Mucosa of descending colon (tissue), 3 donors: ENCODE data around the gene STAMBPL1. TPM values are rescaled to one million over a fixed set of nuclear protein-coding genes. Genes with fewer than 3 reads are reported as not detected.

ENCODE experiments used
- ATAC-seq: fragments of 200-7000 bp; cut with Tn5 transposase; one replicate; pipeline ENCODE4 v1.9.1; 2020; ENCODE audit warnings: mild to moderate bottlenecking, moderate library complexity
- DNase-seq, 3 donors: peaks; one replicate each; pipeline ENCODE4 v3.0.0-alpha.2; 2020
- H3K36me3 ChIP-seq: fragments of 200-600 bp; one replicate; pipeline ENCODE4 v1.8.0; 2021; ENCODE audit warnings: low read depth, mild to moderate bottlenecking
- H3K4me1 ChIP-seq: fragments of 200-600 bp; one replicate; pipeline ENCODE4 v1.8.0; 2021; ENCODE audit warnings: low read depth, mild to moderate bottlenecking
- H3K4me3 ChIP-seq: fragments of 200-600 bp; one replicate; pipeline ENCODE4 v1.8.0; 2021; ENCODE audit warnings: mild to moderate bottlenecking
- H3K9me3 ChIP-seq: fragments of 200-600 bp; one replicate; pipeline ENCODE4 v1.8.0; 2021; ENCODE audit warnings: mild to moderate bottlenecking
- CTCF ChIP-seq: fragments of 200-600 bp; IDR thresholded peaks from one replicate; pipeline ENCODE4 v1.8.0; 2022; ENCODE audit warnings: antibody characterized with exemption, mild to moderate bottlenecking
- intact Hi-C, 2 donors: fragments of 100-400 bp; cut with DNase I in 1 of 2; cut with micrococcal nuclease in 1 of 2; formaldehyde crosslinking; loops; one replicate each; pipeline versions ENCODE4 v1.11.0 to v1.11.1; 2022; cut with DNase I, micrococcal nuclease
- total RNA-seq, 3 donors: library from RNA; stranded (reverse); fragmentation: NEBNext Ultra II Directional in 2 of 3; extraction: Animal tissue kit (Norgen Biotek cat#: 25700) in 2 of 3; gene quantifications; one replicate each; pipeline versions ENCODE4 v1.2.1 to v1.2.4, GENCODE V29; 2021 to 2023
- donor health status: DM: no; HTN: no; CAD: no; lungs with moderate emphysema.
- donor health status: DM: no; HTN: no; CAD: no.
- donor health status: DM: no; HTN: yes; CAD: no.

Gene STAMBPL1
- total RNA-seq, 3 donors from 2014 or later, result 19.2 to 44.2 (median 20.0) TPM

GRCh38 chr10:88918191-88918905 is 38.3 kb downstream of the STAMBPL1 start:
- ATAC-seq, result no peak

GRCh38 chr10:88919041-88919440 is 39.0 kb downstream of the STAMBPL1 start:
- no peak overlapping the region for H3K4me3 ChIP-seq
- no peaks in the 10 kb centered on the region for H3K36me3 ChIP-seq
- H3K9me3 ChIP-seq, result no peaks in the 10 kb centered on the region
- no peak for DNase-seq
- intact Hi-C loops, result no loop called here
- no peak for ATAC-seq
- no peak for TF ChIP-seq CTCF
- H3K4me1 ChIP-seq, result no peaks in the 10 kb centered on the region

More at GRCh38 chr10:88918191-88918905, 38.3 kb downstream of the STAMBPL1 start:
- H3K36me3 ChIP-seq, result no peaks in the 10 kb centered on the region
- H3K4me3 ChIP-seq, result no peak overlapping the region
- intact Hi-C loops, result no loop called here
- H3K4me1 ChIP-seq, result no peaks in the 10 kb centered on the region
- H3K9me3 ChIP-seq, result no peaks in the 10 kb centered on the region
- TF ChIP-seq CTCF, result no peak
- no peak for DNase-seq

- no peaks in the 10 kb centered on the region for H3K9me3 ChIP-seq
- ATAC-seq, result no peak
- no peak for TF ChIP-seq CTCF
- intact Hi-C loops, result no loop called here
- DNase-seq, result no peak
- no peaks in the 10 kb centered on the region for H3K4me1 ChIP-seq
- no peaks in the 10 kb centered on the region for H3K36me3 ChIP-seq
- H3K4me3 ChIP-seq, result no peak overlapping the region
These were observed 40.2 kb downstream of the STAMBPL1 start for GRCh38 chr10:88920198-88920597.

GRCh38 chr10:88920986-88921593 is 41.0 kb downstream of the STAMBPL1 start:
- H3K9me3 ChIP-seq, result no peaks in the 10 kb centered on the region
- ATAC-seq (no peak), DNase-seq (no peak)
- no peaks in the 10 kb centered on the region for H3K36me3 ChIP-seq
- no peak overlapping the region for H3K4me3 ChIP-seq
- intact Hi-C loops, result no loop called here
- no peaks in the 10 kb centered on the region for H3K4me1 ChIP-seq
- no peak for TF ChIP-seq CTCF

- ATAC-seq (no peak), DNase-seq (no peak)
- H3K36me3 ChIP-seq, result no peaks in the 10 kb centered on the region
- H3K4me1 ChIP-seq, result no peaks in the 10 kb centered on the region
- intact Hi-C loops, result no loop called here
- no peak overlapping the region for H3K4me3 ChIP-seq
- no peak for TF ChIP-seq CTCF
- H3K9me3 ChIP-seq, result no peaks in the 10 kb centered on the region
These were observed 42.0 kb downstream of the STAMBPL1 start for GRCh38 chr10:88922041-88922440.
